GM19463 (cell line): Measurements from ENCODE around the gene ZNF326.

Experiments used
- ATAC-seq: cut with Tn5 transposase; IDR thresholded peaks from one replicate; pipeline ENCODE4 v1.9.1; 2021; ENCODE audit warnings: mild to moderate bottlenecking, moderate library complexity; ENCODE audit not compliant: unreplicated experiment

Gene ZNF326

GRCh38 chr1:90067194-90067931, 72.5 kb downstream of the ZNF326 start:
- ATAC-seq, result no peak

GRCh38 chr1:90068611-90069280, 73.8 kb downstream of the ZNF326 start:
- ATAC-seq, result no peak

- no peak for ATAC-seq
Measured at GRCh38 chr1:90074137-90074536, 79.2 kb downstream of the ZNF326 start.

- ATAC-seq, result no peak
Measured at GRCh38 chr1:90074566-90074965, 79.7 kb downstream of the ZNF326 start.

GRCh38 chr1:90074970-90075391, 80.1 kb downstream of the ZNF326 start:
- no peak for ATAC-seq

GRCh38 chr1:90083995-90084394, 89.1 kb downstream of the ZNF326 start:
- ATAC-seq, result no peak
